Progenitor cell of endocrine pancreas (in vitro differentiated cells): ENCODE data around the gene GUCY1A1. TPM values are rescaled to one million over a fixed set of nuclear protein-coding genes. Genes with fewer than 3 reads are reported as not detected.

Experiments
- DNase-seq: peaks from one replicate; pipeline ENCODE4 v3.0.0; 2021; ENCODE audit warnings: low spot score; ENCODE audit not compliant: unreplicated experiment
- H3K27ac Mint-ChIP-seq: 2 replicates; pipeline ENCODE4 v1.8.0; 2021; ENCODE audit warnings: mild to moderate bottlenecking, moderate library complexity, mixed read lengths
- H3K27me3 Mint-ChIP-seq: 2 replicates; pipeline ENCODE4 v1.8.0; 2021; ENCODE audit warnings: mixed read lengths
- H3K36me3 Mint-ChIP-seq: 2 replicates; pipeline ENCODE4 v1.8.0; 2022; ENCODE audit warnings: mixed read lengths; ENCODE audit not compliant: insufficient read depth
- H3K4me1 Mint-ChIP-seq: 2 replicates; pipeline ENCODE4 v1.8.0; 2021; ENCODE audit warnings: low read depth, mixed read lengths
- H3K4me3 Mint-ChIP-seq: 2 replicates; pipeline ENCODE4 v1.8.0; 2021; ENCODE audit warnings: low read depth, mild to moderate bottlenecking, moderate library complexity, mixed read lengths
- H3K9me3 Mint-ChIP-seq: 2 replicates; pipeline ENCODE4 v1.8.0; 2021; ENCODE audit warnings: low read depth, mixed read lengths
- total RNA-seq: library from RNA; stranded (reverse); gene quantifications from 2 replicates; pipeline ENCODE4 v1.2.1, GENCODE V29; 2021
- TF ChIP-seq, protein P1 (sequence below): fragments of 200-600 bp; sonication (generic); IDR thresholded peaks from one replicate; pipeline ENCODE4 v1.5.0; 2021; ENCODE audit warnings: antibody characterized with exemption, mild to moderate bottlenecking; ENCODE audit not compliant: unreplicated experiment

GUCY1A1 gene
- total RNA-seq, 1 donor from 2014 or later, result 4.7 TPM

GRCh38 chr4:155713911-155714310 is 47.3 kb downstream of the GUCY1A1 start:
- Mint-ChIP-seq H3K4me3 (no peak overlapping the region), H3K4me1 (no peaks in the 10 kb centered on the region), H3K27me3 (no peaks in the 10 kb centered on the region), H3K9me3 (no peaks in the 10 kb centered on the region), H3K36me3 (peaks cover 10% of the 10 kb centered on the region), H3K27ac (no peak overlapping the region)
- TF ChIP-seq, protein P1, sequence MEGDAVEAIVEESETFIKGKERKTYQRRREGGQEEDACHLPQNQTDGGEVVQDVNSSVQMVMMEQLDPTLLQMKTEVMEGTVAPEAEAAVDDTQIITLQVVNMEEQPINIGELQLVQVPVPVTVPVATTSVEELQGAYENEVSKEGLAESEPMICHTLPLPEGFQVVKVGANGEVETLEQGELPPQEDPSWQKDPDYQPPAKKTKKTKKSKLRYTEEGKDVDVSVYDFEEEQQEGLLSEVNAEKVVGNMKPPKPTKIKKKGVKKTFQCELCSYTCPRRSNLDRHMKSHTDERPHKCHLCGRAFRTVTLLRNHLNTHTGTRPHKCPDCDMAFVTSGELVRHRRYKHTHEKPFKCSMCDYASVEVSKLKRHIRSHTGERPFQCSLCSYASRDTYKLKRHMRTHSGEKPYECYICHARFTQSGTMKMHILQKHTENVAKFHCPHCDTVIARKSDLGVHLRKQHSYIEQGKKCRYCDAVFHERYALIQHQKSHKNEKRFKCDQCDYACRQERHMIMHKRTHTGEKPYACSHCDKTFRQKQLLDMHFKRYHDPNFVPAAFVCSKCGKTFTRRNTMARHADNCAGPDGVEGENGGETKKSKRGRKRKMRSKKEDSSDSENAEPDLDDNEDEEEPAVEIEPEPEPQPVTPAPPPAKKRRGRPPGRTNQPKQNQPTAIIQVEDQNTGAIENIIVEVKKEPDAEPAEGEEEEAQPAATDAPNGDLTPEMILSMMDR, result no peak
- no peak for DNase-seq

- H3K9me3 Mint-ChIP-seq, result no peaks in the 10 kb centered on the region
- H3K27ac Mint-ChIP-seq, result no peak overlapping the region
- DNase-seq, result no peak
- peaks cover 7% of the 10 kb centered on the region for H3K36me3 Mint-ChIP-seq
- H3K4me1 Mint-ChIP-seq, result peaks cover 5% of the 10 kb centered on the region
- H3K4me3 Mint-ChIP-seq, result no peak overlapping the region
- TF ChIP-seq, protein P1, result no peak
- no peaks in the 10 kb centered on the region for H3K27me3 Mint-ChIP-seq
Measured at GRCh38 chr4:155722336-155722735, 55.7 kb downstream of the GUCY1A1 start.

GRCh38 chr4:155722816-155723499 is 56.3 kb downstream of the GUCY1A1 start:
- no peak for DNase-seq

DNA sequence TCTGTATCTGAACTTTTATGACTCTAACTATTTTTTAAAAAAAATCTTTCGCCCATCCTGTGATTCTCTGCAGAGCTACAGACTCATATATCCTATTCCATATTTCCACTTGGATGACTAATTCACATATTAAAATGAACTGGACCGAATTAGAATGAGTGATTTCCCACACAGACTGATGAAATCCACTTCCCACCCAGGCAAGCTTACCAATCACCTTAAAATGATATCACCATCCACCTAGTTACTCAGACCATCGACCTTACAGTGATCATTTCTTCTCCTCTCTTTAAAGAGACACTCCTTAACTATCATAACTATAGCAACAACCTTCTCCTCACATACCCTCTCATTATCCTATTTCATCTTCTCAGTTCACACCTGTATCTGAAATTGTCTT is 58.1 kb downstream of the GUCY1A1 start:
- TF ChIP-seq, protein P1, result no peak
- H3K4me1 Mint-ChIP-seq, result peaks cover 5% of the 10 kb centered on the region
- H3K4me3 Mint-ChIP-seq, result no peak overlapping the region
- peaks cover 7% of the 10 kb centered on the region for H3K36me3 Mint-ChIP-seq
- no peak for DNase-seq
- H3K27me3 Mint-ChIP-seq, result no peaks in the 10 kb centered on the region
- H3K9me3 Mint-ChIP-seq, result no peaks in the 10 kb centered on the region
- H3K27ac Mint-ChIP-seq, result no peak overlapping the region

More at GRCh38 chr4:155722816-155723499, 56.3 kb downstream of the GUCY1A1 start:
- peaks cover 7% of the 10 kb centered on the region for H3K36me3 Mint-ChIP-seq
- TF ChIP-seq, protein P1, result no peak
- H3K27ac Mint-ChIP-seq, result no peak overlapping the region
- H3K9me3 Mint-ChIP-seq, result no peaks in the 10 kb centered on the region
- H3K4me3 Mint-ChIP-seq, result no peak overlapping the region
- H3K4me1 Mint-ChIP-seq, result peaks cover 5% of the 10 kb centered on the region
- H3K27me3 Mint-ChIP-seq, result no peaks in the 10 kb centered on the region

- Mint-ChIP-seq H3K4me1 (peaks cover 6% of the 10 kb centered on the region), H3K4me3 (no peak overlapping the region), H3K9me3 (no peaks in the 10 kb centered on the region), H3K27me3 (no peaks in the 10 kb centered on the region), H3K36me3 (no peaks in the 10 kb centered on the region), H3K27ac (no peak overlapping the region)
- TF ChIP-seq, protein P1, result no peak
- DNase-seq, result no peak
Measured at GRCh38 chr4:155734065-155734464, 67.4 kb downstream of the GUCY1A1 start.
